Activated naive CD8-positive, alpha-beta T cell treated with anti-CD3 and anti-CD28 coated beads, Interleukin-2, amount 50 U/mL, for 24 hours (primary cell): ENCODE results near the gene CBX7.

Source experiments
- ATAC-seq: fragments of 150-1000 bp; cut with Tn5 transposase; one replicate; pipeline ENCODE4 v1.10.0; 2021
- DNase-seq: peaks from one replicate; pipeline ENCODE4 v3.0.0; 2021
- H3K27ac Mint-ChIP-seq: one replicate; pipeline ENCODE4 v1.8.0; 2021; ENCODE audit warnings: mild to moderate bottlenecking, mixed read lengths
- H3K27me3 Mint-ChIP-seq: one replicate; pipeline ENCODE4 v1.8.0; 2021; ENCODE audit warnings: mixed read lengths
- H3K36me3 Mint-ChIP-seq: one replicate; pipeline ENCODE4 v1.8.0; 2021; ENCODE audit warnings: low read depth, mixed read lengths
- H3K4me1 Mint-ChIP-seq: one replicate; pipeline ENCODE4 v1.8.0; 2021; ENCODE audit warnings: mixed read lengths
- H3K4me3 Mint-ChIP-seq: one replicate; pipeline ENCODE4 v1.8.0; 2021; ENCODE audit warnings: mild to moderate bottlenecking, moderate library complexity, mixed read lengths
- H3K9me3 Mint-ChIP-seq: one replicate; pipeline ENCODE4 v1.8.0; 2021; ENCODE audit warnings: mixed read lengths

CBX7 gene

GRCh38 chr22:39129081-39129480 lies 23.4 kb downstream of the CBX7 start:
- Mint-ChIP-seq H3K4me3 (no peak overlapping the region), H3K27me3 (no peaks in the 10 kb centered on the region), H3K9me3 (no peaks in the 10 kb centered on the region), H3K27ac (no peak overlapping the region), H3K4me1 (peaks cover 2% of the 10 kb centered on the region), H3K36me3 (no peaks in the 10 kb centered on the region)
- no peak for ATAC-seq
- no peak for DNase-seq

GRCh38 chr22:39128508-39128907 lies 24.0 kb downstream of the CBX7 start:
- DNase-seq (no peak), ATAC-seq (peak; percentile 54)
- Mint-ChIP-seq H3K4me3 (no peak overlapping the region), H3K9me3 (no peaks in the 10 kb centered on the region), H3K27me3 (no peaks in the 10 kb centered on the region), H3K4me1 (peaks cover 2% of the 10 kb centered on the region), H3K36me3 (no peaks in the 10 kb centered on the region), H3K27ac (no peak overlapping the region)

- H3K36me3 Mint-ChIP-seq: no peaks in the 10 kb centered on the region
- no peak for ATAC-seq
- DNase-seq: no peak
- H3K27me3 Mint-ChIP-seq: no peaks in the 10 kb centered on the region
- H3K9me3 Mint-ChIP-seq: no peaks in the 10 kb centered on the region
- no peak overlapping the region for H3K27ac Mint-ChIP-seq
- no peak overlapping the region for H3K4me3 Mint-ChIP-seq
- H3K4me1 Mint-ChIP-seq: peaks cover 8% of the 10 kb centered on the region
Observed at GRCh38 chr22:39125622-39126021, 26.9 kb downstream of the CBX7 start.

GRCh38 chr22:39123751-39124581 lies 28.5 kb downstream of the CBX7 start:
- no peaks in the 10 kb centered on the region for H3K27me3 Mint-ChIP-seq
- no peak for DNase-seq
- no peak overlapping the region for H3K27ac Mint-ChIP-seq
- no peaks in the 10 kb centered on the region for H3K9me3 Mint-ChIP-seq
- H3K36me3 Mint-ChIP-seq: no peaks in the 10 kb centered on the region
- no peak overlapping the region for H3K4me3 Mint-ChIP-seq
- ATAC-seq: no peak
- H3K4me1 Mint-ChIP-seq: peaks cover 11% of the 10 kb centered on the region

GRCh38 chr22:39122772-39123470 lies 29.6 kb downstream of the CBX7 start:
- ATAC-seq (no peak), DNase-seq (no peak)
- no peaks in the 10 kb centered on the region for H3K27me3 Mint-ChIP-seq
- no peaks in the 10 kb centered on the region for H3K36me3 Mint-ChIP-seq
- H3K4me1 Mint-ChIP-seq: peaks cover 22% of the 10 kb centered on the region
- no peaks in the 10 kb centered on the region for H3K9me3 Mint-ChIP-seq
- no peak overlapping the region for H3K4me3 Mint-ChIP-seq
- H3K27ac Mint-ChIP-seq: no peak overlapping the region

- no peak for ATAC-seq
- Mint-ChIP-seq H3K36me3 (no peaks in the 10 kb centered on the region), H3K4me3 (no peak overlapping the region), H3K4me1 (peaks cover 40% of the 10 kb centered on the region), H3K27ac (no peak overlapping the region), H3K9me3 (no peaks in the 10 kb centered on the region), H3K27me3 (no peaks in the 10 kb centered on the region)
- no peak for DNase-seq
Observed at GRCh38 chr22:39120983-39121382, 31.5 kb downstream of the CBX7 start.

GRCh38 chr22:39117585-39118191 lies 34.8 kb downstream of the CBX7 start:
- H3K27me3 Mint-ChIP-seq: no peaks in the 10 kb centered on the region
- peak overlapping the region; percentile 60 for H3K4me3 Mint-ChIP-seq
- peak overlapping the region; percentile 91 for H3K27ac Mint-ChIP-seq
- no peaks in the 10 kb centered on the region for H3K9me3 Mint-ChIP-seq
- peaks cover 69% of the 10 kb centered on the region for H3K4me1 Mint-ChIP-seq
- DNase-seq (peak; percentile 76), ATAC-seq (peak; percentile 70)
- no peaks in the 10 kb centered on the region for H3K36me3 Mint-ChIP-seq

- H3K27me3 Mint-ChIP-seq: no peaks in the 10 kb centered on the region
- ATAC-seq (peak; percentile 67), DNase-seq (no peak)
- H3K4me1 Mint-ChIP-seq: peaks cover 63% of the 10 kb centered on the region
- H3K4me3 Mint-ChIP-seq: peak overlapping the region; percentile 60
- H3K36me3 Mint-ChIP-seq: no peaks in the 10 kb centered on the region
- peak overlapping the region; percentile 91 for H3K27ac Mint-ChIP-seq
- H3K9me3 Mint-ChIP-seq: no peaks in the 10 kb centered on the region
Observed at GRCh38 chr22:39115977-39116621, 36.4 kb downstream of the CBX7 start.

- DNase-seq (no peak), ATAC-seq (no peak)
- no peaks in the 10 kb centered on the region for H3K27me3 Mint-ChIP-seq
- no peaks in the 10 kb centered on the region for H3K36me3 Mint-ChIP-seq
- H3K4me3 Mint-ChIP-seq: peak overlapping the region; percentile 37
- peak overlapping the region; percentile 91 for H3K27ac Mint-ChIP-seq
- H3K4me1 Mint-ChIP-seq: peaks cover 66% of the 10 kb centered on the region
- no peaks in the 10 kb centered on the region for H3K9me3 Mint-ChIP-seq
Observed at GRCh38 chr22:39115570-39115969, 36.9 kb downstream of the CBX7 start.

- DNase-seq (no peak), ATAC-seq (no peak)
- peak overlapping the region; percentile 82 for H3K27ac Mint-ChIP-seq
- H3K4me3 Mint-ChIP-seq: peak overlapping the region; percentile 37
- peaks cover 68% of the 10 kb centered on the region for H3K4me1 Mint-ChIP-seq
- H3K9me3 Mint-ChIP-seq: no peaks in the 10 kb centered on the region
- H3K27me3 Mint-ChIP-seq: no peaks in the 10 kb centered on the region
- H3K36me3 Mint-ChIP-seq: no peaks in the 10 kb centered on the region
Observed at GRCh38 chr22:39114112-39114511, 38.4 kb downstream of the CBX7 start.

GRCh38 chr22:39110631-39111561 lies 41.6 kb downstream of the CBX7 start:
- Mint-ChIP-seq H3K4me1 (peaks cover 43% of the 10 kb centered on the region), H3K27me3 (no peaks in the 10 kb centered on the region), H3K4me3 (no peak overlapping the region), H3K9me3 (no peaks in the 10 kb centered on the region), H3K27ac (no peak overlapping the region), H3K36me3 (no peaks in the 10 kb centered on the region)
- ATAC-seq (no peak), DNase-seq (no peak)

GRCh38 chr22:39109361-39109760 lies 43.1 kb downstream of the CBX7 start:
- ATAC-seq (no peak), DNase-seq (no peak)
- peaks cover 28% of the 10 kb centered on the region for H3K4me1 Mint-ChIP-seq
- no peak overlapping the region for H3K27ac Mint-ChIP-seq
- no peaks in the 10 kb centered on the region for H3K27me3 Mint-ChIP-seq
- H3K9me3 Mint-ChIP-seq: no peaks in the 10 kb centered on the region
- no peak overlapping the region for H3K4me3 Mint-ChIP-seq
- H3K36me3 Mint-ChIP-seq: no peaks in the 10 kb centered on the region

- Mint-ChIP-seq H3K9me3 (no peaks in the 10 kb centered on the region), H3K36me3 (no peaks in the 10 kb centered on the region), H3K27me3 (no peaks in the 10 kb centered on the region), H3K27ac (peak overlapping the region; percentile 7), H3K4me3 (no peak overlapping the region), H3K4me1 (peaks cover 19% of the 10 kb centered on the region)
- no peak for ATAC-seq
- DNase-seq: no peak
Observed at GRCh38 chr22:39108487-39108886, 44.0 kb downstream of the CBX7 start.

GRCh38 chr22:39106326-39106725 lies 46.2 kb downstream of the CBX7 start:
- H3K4me1 Mint-ChIP-seq: peaks cover 15% of the 10 kb centered on the region
- no peak overlapping the region for H3K4me3 Mint-ChIP-seq
- H3K36me3 Mint-ChIP-seq: no peaks in the 10 kb centered on the region
- H3K9me3 Mint-ChIP-seq: no peaks in the 10 kb centered on the region
- no peak for DNase-seq
- H3K27ac Mint-ChIP-seq: no peak overlapping the region
- no peak for ATAC-seq
- H3K27me3 Mint-ChIP-seq: no peaks in the 10 kb centered on the region
